ENCODE measurements around the gene CLEC3B.
"Not testable (repeated sequence)": the region's sequence is repeated elsewhere in the genome, so short reads cannot be mapped to it uniquely, and the experiment has no call there.

The CLEC3B gene

GRCh38 chr3:45066109-45066801 is 40.2 kb downstream of the CLEC3B start:
- no peak for DNase-seq (ENCODE audit: low spot score)

GRCh38 chr3:45067486-45067885 is 41.4 kb downstream of the CLEC3B start:
- DNase-seq (ENCODE audit: low spot score): no peak

DNA sequence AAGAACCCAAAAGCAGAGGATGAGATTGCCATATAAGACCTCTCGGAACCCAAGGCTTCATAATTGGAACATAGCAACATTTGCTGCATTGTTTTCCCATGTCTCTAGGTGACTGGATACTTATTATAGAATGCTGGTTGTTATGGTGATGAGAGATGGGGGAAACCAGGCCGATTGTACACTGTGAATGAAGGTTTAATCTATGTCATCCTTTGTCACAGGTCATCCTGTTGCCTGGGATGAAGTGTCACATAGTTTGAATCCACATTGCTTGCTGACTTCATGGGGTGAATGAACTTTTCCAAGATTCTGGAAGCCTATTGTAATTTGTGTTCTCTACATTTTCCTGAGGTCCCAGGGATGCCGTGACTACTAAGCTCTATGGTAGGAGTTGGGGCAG is 41.8 kb downstream of the CLEC3B start:
- DNase-seq (ENCODE audit: low spot score): no peak

GRCh38 chr3:45071075-45071474 is 45.0 kb downstream of the CLEC3B start:
- DNase-seq (ENCODE audit: low spot score): no peak

GRCh38 chr3:45075821-45076625 is 49.9 kb downstream of the CLEC3B start:
- DNase-seq (ENCODE audit: low spot score): no peak

DNA sequence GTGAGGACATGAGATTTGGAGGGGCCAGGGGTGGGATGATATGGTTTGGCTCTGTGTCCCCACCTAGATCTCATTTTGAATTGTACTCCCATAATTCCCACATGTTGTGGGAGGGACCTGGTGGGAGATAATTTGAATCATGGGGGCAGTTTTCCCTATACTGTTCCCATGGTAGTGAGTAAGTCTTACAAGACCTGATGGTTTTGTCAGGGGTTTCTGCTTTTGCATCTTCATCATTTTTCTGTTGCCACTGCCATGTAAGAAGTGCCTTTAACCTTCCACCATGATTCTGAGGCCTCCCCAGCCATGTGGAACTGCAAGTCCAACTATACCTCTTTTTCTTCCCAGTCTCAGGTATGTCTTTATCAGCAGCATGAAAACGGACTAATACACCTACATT is 52.2 kb downstream of the CLEC3B start:
- not testable (repeated sequence) for DNase-seq (ENCODE audit: low spot score)

GRCh38 chr3:45078910-45079522 is 52.9 kb downstream of the CLEC3B start:
- peak; percentile 27 for DNase-seq (ENCODE audit: low spot score)

DNA sequence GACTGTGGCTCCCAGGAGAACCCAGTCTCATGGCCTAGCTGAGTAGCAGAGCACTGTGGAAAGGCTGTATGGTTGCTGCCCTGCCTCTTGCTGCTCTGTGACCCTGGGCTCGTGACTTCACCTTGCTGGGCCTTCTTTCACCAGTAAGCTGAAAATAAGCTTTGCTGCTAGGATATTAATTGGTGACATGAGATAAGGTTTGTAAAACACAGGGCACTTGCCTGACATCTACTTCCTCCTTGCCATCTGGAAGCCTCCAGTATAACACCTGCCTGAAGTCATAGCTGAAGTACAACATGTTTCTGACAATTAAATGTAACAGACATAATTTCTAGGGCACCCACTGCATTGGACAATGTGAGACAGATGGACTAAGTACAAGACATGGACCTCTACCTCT is 53.6 kb downstream of the CLEC3B start:
- no peak for DNase-seq (ENCODE audit: low spot score)

DNA sequence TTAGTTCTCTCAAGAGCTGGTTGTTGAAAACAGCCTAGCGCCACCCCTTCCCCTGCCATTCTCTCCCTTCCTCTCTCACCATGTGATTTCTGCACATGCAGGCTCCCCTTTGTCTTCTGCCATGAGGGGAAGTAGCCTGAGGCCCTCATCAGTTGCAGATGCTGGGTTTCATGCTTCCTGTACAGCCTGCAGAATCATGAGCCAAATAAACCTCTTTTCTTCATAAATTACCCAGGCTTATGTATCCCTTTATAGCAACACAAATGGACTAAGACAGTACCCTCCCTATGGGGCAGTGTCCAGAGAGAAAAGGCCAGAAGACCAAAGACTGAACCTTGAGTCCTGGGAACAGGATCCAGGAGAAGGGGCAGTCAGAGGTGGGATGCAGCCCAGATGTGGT is 54.7 kb downstream of the CLEC3B start:
- DNase-seq (ENCODE audit: low spot score): no peak

- no peak for DNase-seq (ENCODE audit: low spot score)
Observed at GRCh38 chr3:45081506-45082141, 55.5 kb downstream of the CLEC3B start.

DNA sequence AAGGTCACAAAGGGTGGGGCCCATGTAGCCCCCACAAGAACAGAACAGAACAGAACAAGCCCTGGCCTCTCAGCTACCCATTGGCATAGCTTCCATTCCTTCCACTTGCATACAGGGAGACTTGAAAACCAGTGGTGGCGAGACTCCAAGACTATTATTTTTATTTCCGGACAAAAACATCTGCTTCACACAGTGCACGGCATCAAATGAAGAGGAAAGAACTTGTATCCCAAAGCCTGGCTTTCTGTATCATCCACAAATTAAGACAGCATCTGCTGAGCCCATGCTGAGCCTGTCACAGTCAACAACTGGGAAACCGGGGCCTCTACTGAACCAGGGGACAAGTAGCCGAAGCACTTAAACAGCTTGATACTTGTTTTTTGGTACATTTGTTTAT is 56.0 kb downstream of the CLEC3B start:
- DNase-seq (ENCODE audit: low spot score): peak; percentile 32

GRCh38 chr3:45083023-45083422 is 56.9 kb downstream of the CLEC3B start:
- no peak for DNase-seq (ENCODE audit: low spot score)

- DNase-seq (ENCODE audit: low spot score): no peak
Observed at GRCh38 chr3:45084361-45084760, 58.3 kb downstream of the CLEC3B start.

DNA sequence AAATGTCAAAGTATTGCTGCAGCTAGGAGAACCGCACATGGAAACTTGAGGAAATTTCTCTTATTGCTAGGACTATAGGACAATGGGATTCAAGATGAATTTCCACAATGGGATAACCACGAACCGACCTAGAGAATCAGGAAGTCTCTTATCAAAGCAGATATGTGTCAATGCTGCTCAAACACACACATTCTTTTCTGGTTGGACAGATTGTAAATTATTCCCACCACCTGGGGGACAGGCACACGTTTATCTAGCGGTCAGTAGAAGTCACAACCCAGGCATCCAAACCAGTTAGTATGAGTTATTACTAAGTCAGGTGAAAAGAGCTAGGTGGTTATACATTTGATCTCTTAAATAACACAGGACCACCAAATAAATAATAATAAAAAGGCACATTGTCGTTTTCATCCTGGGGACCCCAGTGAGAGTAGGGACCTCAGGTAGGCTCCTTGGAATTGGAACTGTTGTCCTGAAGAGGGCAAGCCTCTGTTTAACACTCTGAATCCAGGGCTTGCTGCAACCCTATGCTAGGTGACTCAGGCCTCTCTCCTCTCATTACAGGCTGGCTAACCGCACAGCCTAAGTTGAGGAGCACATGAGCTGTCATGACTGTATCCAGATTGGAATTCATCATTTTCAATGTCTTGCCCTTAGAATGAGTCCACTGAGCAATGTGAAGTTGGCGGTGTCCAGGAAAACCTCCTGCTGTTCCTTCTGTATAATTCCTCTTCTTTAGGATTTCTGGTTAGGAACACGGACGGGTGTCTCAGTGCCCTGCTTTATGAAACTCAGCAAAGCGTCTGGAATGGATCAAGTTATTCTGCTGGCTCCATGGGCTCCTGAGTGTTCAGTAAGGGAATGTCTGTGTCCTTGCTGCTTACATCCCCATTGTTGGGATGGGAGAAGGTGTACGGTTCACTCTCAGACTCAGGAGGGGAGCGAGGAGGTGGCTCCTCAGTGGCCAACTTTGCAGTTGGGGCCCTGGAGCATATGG is 59.0 kb downstream of the CLEC3B start:
- DNase-seq (ENCODE audit: low spot score): peak; percentile 93
